Midbrain (tissue), 1 donor: Measurements from ENCODE around the gene PACSIN2.

ENCODE experiments used
- DNase-seq: peaks from one replicate; lab custom pipeline; 2025; lab: John Stamatoyannopoulos, UW

Gene PACSIN2

DNA sequence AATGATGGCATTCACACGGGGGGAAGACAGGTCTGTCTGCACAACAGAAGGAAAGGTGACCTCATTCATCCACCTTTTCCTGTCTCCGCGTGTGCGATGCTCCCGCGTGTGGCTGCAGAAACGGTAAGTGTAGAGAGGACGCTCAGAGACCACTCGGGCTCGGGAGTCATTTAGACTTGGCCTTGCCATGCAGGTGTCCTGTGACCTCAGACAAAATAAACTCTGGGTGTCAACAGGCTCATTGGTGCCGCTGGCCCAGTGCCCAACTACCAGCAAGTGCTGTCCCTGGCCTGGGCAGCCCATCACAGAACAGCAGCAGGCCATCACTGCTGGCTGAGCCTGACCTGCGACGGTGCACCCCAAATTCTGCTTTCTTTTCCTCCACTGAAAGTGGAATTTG lies 109.7 kb downstream of the PACSIN2 start:
- no peak for DNase-seq

DNA sequence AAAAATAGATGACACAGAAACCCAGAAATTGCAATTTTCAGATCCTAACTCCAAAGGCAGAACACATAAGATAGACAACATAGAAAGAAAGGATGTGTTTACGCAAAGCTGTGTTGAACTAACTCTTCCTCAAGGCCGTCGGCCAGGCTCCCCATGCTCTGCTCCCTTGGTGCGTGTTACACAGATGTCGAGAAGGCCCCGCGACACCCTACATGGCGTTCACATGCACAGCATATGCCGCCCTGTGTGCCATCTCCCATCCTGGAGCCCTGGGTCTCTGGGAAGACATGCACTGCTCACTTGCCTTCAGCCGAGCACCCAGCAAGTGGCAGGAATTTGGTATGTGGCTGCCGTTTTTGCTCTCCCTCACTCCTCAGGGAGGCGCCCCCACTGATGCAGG lies 110.9 kb downstream of the PACSIN2 start:
- no peak for DNase-seq

DNA sequence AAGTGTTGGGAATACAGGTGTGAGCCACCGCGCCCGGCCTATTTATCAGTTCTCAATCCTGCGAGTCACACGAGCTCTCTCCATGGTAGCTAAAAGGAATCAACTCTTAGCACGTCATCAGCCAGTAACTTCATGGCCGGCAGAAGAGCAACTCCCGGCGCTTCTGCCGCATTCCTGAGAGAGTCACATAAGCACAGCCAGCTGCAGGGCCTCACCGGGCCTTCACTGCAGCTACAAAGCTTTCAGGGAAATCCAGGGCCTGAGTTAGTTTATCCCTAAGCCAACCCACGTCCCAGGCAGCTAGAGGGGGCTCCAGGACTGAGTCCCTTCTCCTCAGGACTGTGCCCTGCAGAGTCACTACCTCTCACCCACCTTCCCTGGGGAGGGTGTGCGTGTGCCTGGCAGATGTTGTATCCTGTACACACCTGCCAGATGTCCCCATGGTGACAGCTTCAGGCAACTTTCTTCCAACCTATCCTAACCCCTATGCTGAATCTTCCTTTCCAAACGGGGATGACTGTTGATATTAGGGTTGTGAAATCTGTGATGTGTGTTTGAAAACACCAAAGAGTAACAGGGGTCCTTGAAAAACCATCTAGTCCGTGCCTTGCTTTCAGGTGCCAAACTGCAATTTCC lies 112.0 kb downstream of the PACSIN2 start:
- no peak for DNase-seq

DNA sequence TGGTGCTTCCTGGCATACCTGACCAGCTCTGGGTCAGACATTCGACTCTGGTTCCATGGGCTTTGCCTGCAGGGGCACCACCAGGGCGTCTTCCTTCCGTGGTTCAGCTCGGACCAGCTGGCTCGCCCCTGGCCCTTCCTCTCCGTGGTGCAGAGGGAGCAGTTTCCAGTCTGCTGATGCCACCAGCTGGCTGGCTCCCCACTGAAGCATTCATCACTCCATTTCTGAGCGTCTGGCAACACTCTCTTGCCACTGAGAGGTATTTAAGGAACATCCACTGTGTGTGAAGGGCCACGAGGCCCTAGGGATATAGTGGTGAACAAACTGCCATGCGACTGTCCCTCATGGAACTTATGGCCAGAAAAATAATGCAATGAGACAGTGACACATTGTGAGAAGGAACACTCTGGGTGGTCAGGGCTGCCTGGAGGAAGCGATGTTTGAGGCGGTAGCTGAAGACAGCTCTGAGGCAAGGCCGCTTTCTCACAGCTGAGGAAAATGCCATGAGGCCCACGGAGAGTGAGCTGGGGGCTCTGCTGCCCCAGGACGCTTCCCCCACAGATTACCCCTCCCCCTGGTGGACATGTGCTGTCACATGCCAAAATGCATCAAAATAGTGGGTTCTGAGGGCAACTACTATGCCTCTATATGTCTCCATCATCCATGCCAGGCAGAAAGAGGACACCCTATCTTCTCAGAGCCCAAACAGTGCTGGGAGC lies 113.0 kb downstream of the PACSIN2 start:
- DNase-seq = no peak

DNA sequence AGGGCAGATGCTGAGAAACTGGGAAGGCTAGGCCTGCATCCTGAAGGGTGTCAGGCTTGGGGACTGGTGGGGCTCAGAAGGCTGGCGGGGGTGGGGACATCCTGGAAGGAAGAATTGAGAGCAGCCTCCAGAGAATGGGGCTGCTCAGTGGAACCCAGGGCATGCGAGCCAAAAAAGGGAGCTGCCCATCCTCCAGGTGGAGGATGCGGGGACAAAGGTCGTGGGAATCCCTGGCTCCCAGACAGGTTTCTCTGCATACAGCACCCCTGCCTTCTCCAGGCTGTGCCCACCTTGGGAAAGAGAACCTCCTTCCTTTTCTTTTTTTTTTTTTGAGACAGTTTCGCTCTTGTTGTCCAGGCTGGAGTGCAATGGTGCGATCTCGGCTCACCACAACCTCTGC lies 117.0 kb downstream of the PACSIN2 start:
- DNase-seq = no peak

DNA sequence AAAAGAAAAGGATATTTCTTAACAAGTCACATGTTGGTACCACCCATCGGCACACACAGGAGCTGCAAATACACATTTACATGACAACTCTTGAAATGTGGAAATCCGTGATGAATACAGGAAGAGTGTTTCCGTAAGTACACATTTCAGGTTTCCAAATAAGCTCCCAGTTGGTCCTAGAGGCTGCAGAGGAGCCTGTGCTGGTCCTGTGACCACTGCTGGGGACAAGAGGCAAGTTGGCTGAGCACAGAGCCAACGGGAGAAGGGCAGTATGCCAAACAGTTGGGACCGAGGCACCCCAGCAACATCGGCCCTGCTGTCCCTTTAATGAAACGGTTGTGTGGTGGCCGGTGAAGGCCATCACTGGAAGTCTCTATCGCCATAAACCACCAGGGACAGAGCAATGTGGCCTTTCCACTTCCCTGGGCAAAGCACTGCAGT lies 119.4 kb downstream of the PACSIN2 start:
- DNase-seq = no peak

DNA sequence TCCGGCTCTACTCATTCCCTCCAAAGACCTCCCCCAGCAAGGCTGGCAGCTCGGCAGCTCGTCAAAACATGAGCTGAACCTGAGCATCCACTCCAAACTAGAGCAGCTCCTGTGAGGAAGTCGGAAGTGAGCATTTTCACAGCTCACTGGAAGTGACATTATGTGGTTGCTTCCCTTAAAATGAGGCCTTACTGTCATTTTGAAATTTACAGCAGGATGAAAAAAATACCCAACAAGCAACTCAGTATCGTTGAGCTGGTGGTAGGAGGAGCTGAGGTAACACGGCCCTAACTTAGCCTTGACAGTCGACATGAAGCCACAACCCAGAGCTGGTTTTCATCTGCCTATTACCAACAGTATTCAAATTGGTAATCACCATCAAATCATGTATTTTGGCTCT lies 119.9 kb downstream of the PACSIN2 start:
- DNase-seq = no peak

DNA sequence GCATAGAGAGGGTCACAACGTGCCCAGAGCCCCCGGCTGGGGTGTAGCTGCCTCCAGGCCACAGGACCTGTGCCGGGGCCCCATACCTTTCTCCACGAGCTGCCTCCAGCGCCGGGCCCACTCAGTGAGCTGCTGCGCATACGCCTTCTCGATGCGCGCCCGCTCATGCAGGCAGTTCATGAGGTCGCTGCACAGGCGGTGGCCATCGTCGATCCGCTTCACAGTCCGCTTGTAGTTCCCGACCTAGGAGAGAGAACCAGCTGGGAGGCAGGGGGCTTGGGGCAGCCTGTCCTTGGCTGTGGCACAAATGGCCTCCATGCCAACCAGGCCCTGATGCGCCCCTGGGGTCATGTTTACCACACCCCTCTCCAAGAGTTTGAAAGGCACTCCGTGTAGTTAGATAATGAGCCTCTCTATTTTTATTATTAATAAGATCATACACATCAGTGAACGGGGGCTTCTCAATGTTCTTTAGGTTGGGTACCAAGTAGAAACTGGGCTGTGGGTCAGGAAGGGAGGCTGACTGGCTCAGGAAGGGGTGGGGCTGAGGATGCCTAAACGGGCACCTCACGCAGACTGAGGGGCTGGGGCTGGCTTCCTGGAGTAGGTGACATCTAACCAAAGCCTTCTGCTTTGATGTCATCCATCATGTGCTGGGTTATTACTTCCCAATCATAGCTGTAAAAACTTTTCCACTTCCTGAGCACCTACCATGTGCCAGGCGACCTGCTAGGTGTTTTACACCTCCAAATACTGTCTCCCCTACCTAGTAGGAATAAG lies 121.4 kb downstream of the PACSIN2 start:
- no peak for DNase-seq

DNA sequence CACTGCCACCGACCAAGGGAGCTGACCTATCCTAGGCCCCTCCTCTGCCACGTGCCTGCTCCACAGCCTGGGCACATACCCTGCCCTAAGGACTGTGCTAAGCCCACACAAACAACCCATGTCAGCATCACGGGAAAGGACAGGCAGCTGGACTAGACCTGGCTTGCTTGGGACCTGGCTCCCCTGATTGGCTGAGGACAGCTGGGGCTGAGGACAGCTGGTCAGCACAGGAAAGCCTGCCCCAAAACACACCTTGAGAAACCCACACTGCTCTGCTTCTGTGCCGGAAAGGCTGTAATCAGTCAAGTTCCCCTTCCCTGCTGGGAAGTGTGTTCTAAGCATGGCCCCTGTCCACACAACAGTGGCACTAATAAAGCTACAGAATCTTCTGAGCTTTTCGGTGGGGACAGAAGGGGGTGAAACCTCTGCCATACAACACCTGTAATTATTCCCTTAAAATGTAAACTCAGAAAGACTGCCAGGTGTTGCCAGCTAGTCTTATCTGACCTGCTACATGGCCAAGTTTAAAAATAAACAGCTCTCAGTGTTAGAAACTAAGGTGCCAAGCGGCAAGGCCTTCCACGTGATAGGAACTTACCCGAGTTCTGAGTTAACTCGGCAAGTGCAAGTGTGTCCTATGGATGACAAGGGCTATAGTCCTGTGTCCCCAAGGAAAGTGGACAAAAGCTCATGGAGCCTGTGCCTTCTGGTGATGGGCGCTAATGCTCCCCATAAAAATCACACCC lies 122.2 kb downstream of the PACSIN2 start:
- no peak for DNase-seq

DNA sequence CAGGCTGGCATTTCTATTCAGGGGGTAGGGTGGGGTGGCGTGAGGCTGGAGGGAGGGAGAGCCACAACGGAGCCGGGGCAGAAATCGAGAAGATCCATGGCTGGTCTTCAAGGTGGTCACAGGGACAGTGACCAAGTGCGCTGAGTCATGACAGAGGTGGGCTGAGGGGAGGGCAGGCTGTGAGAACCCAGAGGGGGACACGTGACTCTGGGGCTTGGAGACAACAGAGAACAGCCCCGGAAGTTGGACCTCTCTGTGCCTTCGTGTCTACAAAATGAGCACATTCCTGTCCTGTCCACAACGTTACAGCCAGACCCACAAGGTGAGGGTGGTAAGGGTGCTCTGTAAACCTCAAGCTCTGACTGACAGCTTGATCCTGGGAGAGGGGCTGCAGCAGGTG lies 122.8 kb downstream of the PACSIN2 start:
- no peak for DNase-seq

DNA sequence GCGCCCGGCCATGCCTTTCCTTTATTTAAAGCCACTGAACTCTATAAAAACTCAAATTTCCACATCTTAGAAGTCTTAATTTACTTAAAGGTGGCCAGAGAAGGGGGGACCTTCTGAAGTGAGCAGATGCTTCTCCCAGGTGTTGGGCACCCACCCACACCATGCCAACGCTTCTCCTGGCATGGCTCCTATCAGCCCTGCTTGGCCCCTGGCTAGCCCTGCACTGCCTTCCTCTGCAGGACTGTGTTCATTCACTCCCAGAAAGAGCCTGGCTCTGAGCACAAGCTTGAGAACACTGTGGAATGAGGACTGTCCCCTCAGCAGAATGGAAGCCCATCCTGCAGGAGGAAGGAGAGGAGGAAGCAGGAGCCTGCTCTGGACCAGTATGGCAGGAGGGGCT lies 123.3 kb downstream of the PACSIN2 start:
- DNase-seq = no peak

DNA sequence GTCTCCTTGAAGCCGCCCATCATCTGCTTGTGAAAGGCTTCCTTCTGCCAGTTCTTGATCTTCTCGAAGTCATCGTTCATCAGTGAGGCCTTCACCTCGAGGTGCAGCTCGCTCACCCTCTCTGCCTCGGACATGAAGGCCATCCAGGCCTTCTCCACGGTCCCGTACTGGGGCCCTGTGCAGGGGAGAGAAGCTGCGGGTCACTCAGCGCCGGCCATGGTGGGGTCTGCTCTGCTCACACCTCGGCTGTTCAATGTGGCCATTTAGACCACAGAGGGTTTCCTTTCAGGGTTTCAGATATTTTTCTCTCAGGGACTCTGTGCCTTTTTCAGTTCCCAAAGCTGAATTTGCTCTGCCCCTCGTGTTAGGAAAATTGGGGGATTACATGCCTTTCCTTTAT lies 123.9 kb downstream of the PACSIN2 start:
- DNase-seq = no peak

DNA sequence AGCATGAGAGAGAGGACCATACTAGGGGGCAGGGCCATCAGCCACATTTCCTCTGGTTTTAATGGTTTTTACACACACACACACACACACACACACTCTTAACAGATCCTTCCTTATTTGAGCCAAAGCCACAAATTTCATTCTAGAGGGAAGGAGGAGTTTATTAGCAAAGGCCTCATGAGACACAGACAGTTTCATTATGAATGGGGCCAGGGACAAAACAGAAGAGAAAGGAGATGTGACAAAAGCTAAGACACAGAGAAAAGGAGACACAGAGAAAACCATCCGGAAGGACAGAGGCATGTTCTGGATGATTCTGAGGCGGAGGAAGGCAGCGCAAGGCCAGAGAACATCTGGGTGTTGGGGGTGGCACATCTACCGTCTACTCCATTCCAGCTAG lies 125.6 kb downstream of the PACSIN2 start:
- peak; percentile 52 for DNase-seq

DNA sequence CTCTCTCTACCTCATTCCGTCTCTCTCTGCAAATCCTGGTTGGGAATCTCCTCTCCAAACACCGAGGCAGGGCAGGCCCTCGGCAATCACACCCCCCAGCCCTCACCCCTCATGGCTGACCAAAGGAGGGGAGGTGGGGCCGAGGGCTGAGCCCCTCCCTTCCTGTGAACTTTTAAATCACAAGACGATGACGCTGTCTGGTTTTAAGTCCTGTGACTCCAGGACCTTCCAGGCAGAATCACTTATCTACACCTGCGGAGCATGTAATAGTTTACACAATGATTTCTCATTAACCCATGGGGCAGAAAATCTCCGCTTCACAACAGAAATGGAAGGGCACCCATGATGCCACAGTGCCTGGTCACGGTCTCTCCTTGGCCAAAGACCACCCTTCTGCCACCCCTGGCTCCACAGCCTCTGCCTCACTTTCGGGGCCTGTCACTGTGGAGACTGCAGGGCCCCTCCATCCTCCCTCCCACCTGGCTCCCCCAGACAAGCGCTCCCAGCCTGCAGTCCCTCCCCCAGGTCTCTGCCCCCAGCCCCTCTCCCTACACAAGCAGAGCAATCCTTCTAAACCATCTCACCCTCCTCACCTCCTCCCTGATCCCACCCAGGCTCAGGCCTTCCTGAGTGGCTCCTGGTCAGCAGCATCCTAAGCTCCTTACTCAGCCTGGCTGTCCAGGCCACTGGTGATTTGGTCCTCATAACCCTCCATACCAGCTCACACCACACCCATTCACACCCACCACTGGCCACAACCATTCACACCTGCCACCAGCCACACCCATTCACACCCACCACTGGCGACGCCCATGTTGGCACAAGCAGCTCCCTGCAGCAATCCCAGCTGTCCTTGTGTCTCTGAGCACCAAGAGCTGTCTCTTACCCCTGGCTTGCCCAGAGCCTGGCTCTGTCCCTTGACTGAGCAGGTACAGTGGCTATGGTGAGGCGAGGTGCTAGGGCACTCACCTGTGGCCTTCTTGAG lies 127.1 kb downstream of the PACSIN2 start:
- no peak for DNase-seq

DNA sequence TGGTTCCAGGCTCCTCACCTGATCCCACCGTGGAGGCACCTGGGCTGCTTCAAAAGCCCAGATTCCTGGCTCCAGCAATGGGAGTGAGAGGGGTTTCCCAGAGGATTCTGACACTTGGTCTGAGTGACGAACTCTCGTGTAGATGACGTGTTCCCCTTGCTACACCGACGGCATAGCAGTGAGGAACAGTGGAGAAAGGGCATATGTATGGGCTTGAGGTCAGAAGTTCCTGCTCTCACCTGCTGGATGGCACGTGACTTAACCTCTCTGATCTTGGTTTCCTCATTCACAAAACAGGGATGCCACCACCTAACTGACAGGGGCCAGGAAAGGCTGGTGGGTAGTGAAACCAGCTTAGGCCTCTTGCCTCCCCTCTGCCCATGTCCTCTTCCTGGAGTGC lies 127.8 kb downstream of the PACSIN2 start:
- no peak for DNase-seq

DNA sequence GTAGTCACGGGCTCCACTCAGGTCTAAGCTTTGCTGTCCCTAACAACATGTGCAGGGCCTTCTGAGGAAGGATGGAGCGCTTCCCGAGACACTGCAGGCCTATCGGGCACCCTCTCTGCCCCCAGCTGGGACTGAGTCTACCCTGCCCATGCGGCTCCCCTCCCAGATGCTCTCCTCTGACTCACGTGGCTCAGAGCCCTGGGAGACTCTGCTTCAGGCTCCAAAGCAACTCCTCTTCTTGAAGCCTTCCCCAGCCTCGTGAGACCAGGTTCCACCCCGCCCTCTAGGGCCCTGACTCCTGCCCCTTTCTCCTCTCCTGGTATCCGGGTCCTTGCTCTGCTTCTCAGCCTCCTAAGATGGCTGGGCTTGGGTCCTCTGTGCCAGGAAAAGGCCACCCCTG lies 129.5 kb downstream of the PACSIN2 start:
- no peak for DNase-seq

DNA sequence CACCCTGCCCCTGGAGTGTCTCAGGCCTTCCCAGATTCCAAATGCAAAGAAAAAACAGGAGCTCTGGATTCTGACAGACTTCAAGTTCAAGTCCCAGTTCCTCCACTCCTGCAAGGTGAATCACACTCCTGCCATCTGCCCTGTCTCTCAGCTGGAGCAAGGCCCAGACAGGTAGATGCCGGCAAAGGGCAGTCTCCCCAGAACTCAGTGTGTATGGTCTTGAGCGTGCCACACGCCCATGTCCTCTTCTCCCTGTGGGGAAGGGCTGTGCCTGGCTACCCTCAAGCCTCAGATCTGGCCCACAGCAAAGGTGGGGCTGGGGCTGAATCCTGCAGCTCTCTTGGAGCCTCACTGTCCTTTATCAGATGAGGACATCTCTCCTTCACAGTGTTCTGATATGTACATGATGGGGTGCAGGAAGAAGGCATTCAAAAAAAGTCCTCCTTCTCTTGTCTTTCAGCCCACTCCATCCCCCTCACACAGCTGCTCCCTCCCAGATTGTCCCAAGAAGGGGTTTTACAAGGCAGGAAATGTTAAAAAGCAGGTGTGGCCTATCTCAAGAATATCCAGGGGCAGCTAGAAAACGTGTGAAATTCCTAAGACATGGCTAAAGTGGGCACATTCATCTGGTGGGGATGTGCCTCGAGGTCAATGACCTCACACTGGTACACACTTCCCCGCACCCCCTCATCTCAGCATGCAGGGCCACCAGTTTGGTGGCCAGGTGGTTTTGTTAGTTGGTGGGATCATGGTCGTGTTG lies 130.2 kb downstream of the PACSIN2 start:
- DNase-seq = no peak

DNA sequence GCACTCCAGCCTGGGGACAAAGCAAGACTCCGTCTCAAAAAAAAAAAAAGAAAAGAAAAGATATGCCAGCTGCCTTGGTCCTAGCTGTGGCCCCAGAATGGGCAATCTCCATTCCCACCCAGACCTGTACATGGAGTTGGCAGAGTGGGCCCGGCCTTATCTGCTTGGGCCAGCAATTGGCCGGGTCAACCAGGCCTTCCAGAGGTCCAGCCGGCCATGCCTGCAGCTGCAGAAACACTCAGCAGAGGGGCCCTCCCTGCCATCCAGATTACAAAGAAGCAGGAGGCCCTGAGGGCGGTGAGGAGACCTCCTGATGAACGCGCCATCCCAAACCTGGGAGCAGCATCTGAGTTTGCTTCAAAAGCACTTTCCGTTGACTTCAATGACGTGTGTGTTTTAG lies 131.0 kb downstream of the PACSIN2 start:
- no peak for DNase-seq

DNA sequence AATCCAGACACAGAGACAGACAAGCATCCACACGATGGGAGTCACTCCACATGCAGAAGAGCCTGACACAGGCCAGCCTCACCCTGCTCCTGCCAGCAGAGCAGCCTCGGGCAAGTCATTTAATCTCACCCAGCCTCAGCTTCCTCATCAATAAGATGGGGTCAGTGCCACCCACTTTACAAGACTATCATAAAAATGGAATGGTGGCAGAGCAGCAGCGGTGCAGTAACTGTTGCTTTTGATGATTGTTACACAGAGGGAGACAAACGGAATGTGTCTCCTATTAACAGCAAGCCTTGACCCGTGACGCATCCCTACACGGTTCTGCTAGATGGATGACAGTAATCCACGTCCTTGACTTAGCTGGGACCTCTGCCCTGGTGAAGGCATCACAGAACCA lies 131.8 kb downstream of the PACSIN2 start:
- DNase-seq = no peak

DNA sequence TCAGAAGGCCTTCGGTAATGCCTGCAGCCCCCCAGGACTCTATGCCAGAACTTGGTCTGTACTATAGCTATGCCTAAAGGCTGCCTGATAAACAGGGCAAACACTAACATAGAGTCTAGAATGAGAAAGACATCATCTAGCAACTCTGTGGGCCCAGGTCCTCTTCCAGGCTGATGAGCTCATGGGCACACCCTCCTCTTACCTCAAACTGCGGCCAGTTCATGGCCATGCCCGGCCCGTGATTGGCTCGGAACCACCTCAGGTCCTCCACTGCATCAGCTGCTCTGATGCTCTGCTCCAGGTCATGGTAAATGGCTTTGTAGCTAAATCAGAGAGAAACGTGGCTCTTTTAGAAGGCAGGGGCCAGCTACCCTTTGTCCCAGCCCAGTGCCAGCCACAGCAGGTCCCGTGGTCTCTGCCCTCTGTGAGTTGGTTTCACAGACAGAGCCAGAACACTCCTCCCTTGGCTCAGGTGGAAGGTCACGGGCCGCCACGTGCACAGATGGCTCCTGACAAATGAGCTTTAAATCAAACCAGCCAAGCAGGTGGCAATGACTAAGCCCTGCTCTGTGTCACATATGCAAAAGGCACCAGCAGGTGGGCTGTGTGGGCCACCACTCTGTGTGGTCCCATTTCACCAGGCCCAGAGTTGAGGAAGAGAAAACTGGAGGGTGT lies 132.8 kb downstream of the PACSIN2 start:
- no peak for DNase-seq
